ENCODE measurements around the gene SH2B3.

DNA sequence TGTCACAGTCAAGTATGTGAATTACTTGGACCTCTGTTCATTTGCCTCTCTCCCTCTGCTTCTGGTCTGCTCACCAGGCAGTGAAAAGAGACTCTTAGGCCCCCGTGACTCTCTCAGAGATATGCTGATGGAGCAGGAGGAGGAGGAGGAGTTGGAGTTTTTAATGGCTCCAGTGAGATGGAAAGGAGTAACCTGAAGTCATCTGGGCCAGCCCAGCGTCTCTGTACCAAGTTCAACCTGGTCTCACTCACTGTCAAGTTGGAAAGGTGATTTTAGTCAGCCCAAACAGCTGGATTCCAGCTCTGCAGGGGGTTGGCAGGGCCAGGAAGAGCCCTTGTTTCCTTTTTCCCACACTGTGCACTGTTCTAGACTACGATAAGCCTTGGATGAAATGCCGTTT is 48.6 kb downstream of the SH2B3 start:
- TF ChIP-seq POLR2A (IDR thresholded peaks at IDR 0.05; ENCODE audit: low read depth, low read length), result no peak
- no peak for TF ChIP-seq POLR2AphosphoS5 (IDR thresholded peaks at IDR 0.05; ENCODE audit: low read depth, low read length)
- no peak for TF ChIP-seq PAX5 (IDR thresholded peaks at IDR 0.05; ENCODE audit: insufficient read depth, low read length, severe bottlenecking)

Data from GM12891 (cell line).